Measurements from ENCODE around the gene LYZ. TPM values are rescaled to one million over a fixed set of nuclear protein-coding genes. Genes with fewer than 3 reads are reported as not detected.

LYZ gene
- total RNA-seq, 1 experiment from 2014 or later: 1.3 TPM

- intact Hi-C loops (cut with micrococcal nuclease): no loop called here
Observed at GRCh38 chr12:69331519-69331908, 16.7 kb upstream of the LYZ start.

More at GRCh38 chr12:69331519-69331908, 16.7 kb upstream of the LYZ start:
- no peak for DNase-seq (ENCODE audit: low read depth, low spot score)
- no peak for ATAC-seq
- ChIA-PET POLR2A (no interaction called here), CTCF (no interaction called here), RAD21 (ENCODE audit: low non-redundant PET in 1 of 2, low total read pairs in 2 of 2, uncharacterized antibody in 2 of 2, unreplicated experiment in 2 of 2) (no interaction called here)
- no peak overlapping the region for H3K4me3 ChIP-seq (replicated peaks in 1 of 2; ENCODE audit: low read depth in 1 of 2, low read length in 2 of 2)
- H4K20me1 ChIP-seq (ENCODE audit: insufficient read depth): no peaks in the 10 kb centered on the region
- H3K4me1 ChIP-seq (ENCODE audit: control insufficient read depth in 1 of 2, insufficient read depth in 2 of 2, low read length in 2 of 2): no peaks in the 10 kb centered on the region
- no peaks in the 10 kb centered on the region for H3K79me2 ChIP-seq (ENCODE audit: insufficient read depth, low read length)
- H3K36me3 ChIP-seq (ENCODE audit: control insufficient read depth in 1 of 2, insufficient read depth in 2 of 2, low read length in 2 of 2): no peaks in the 10 kb centered on the region
- no peak overlapping the region for H3K4me2 ChIP-seq (ENCODE audit: low read length)
- H3K27ac ChIP-seq (ENCODE audit: low read depth, low read length): no peak overlapping the region
- no peaks in the 10 kb centered on the region for H3K9me3 ChIP-seq (ENCODE audit: control insufficient read depth in 1 of 2, insufficient read depth in 1 of 2, low read depth in 1 of 2, low read length in 2 of 2)
- no peak overlapping the region for H3K9ac ChIP-seq (ENCODE audit: low read length)
- H2AFZ ChIP-seq (ENCODE audit: low read depth, low read length, poor library complexity, severe bottlenecking): no peak overlapping the region
- no peaks in the 10 kb centered on the region for H3K9me2 ChIP-seq (ENCODE audit: insufficient read depth)
- no TSS peak for BruUV-seq (replicated peaks)
- TF ChIP-seq REST (IDR thresholded peaks at IDR 0.05; ENCODE audit: low read depth) (no peak), RAD21 (IDR thresholded peaks at IDR 0.05; ENCODE audit: low read depth) (no peak), POLR2A (IDR thresholded peaks at IDR 0.05; ENCODE audit: borderline replicate concordance, extremely low read depth, insufficient read depth, insufficient read length) (no peak), TCF7L2 (IDR thresholded peaks at IDR 0.05; ENCODE audit: borderline replicate concordance, extremely low read depth, insufficient read depth, insufficient read length) (no peak), CTCF (IDR thresholded peaks at IDR 0.05 in 2 of 3, conservative IDR thresholded peaks at IDR 0.05 in 1 of 3; ENCODE audit: borderline replicate concordance in 1 of 3, insufficient read depth in 1 of 3, low read depth in 2 of 3, low read length in 2 of 3) (no peak), ZBTB33 (IDR thresholded peaks at IDR 0.05; ENCODE audit: extremely low read depth, insufficient replicate concordance, low read length) (no peak), YY1 (IDR thresholded peaks at IDR 0.05; ENCODE audit: extremely low read depth, insufficient replicate concordance, low read depth, low read length) (no peak), POLR2AphosphoS5 (IDR thresholded peaks at IDR 0.05; ENCODE audit: low read depth, low read length) (no peak), SP1 (IDR thresholded peaks at IDR 0.05; ENCODE audit: low read depth) (no peak), ZNF274 (IDR thresholded peaks at IDR 0.05; ENCODE audit: low read depth, low read length) (no peak), EGR1 (IDR thresholded peaks at IDR 0.05; ENCODE audit: low read depth) (no peak)
- peaks cover 11% of the 10 kb centered on the region; the same call in 1 of the 2 replicates for H3K27me3 ChIP-seq (ENCODE audit: insufficient read depth, low read length)
